ENCODE results near the gene RNF151.
"Not testable (repeated sequence)": the region's sequence is repeated elsewhere in the genome, so short reads cannot be mapped to it uniquely, and the experiment has no call there.

DNA sequence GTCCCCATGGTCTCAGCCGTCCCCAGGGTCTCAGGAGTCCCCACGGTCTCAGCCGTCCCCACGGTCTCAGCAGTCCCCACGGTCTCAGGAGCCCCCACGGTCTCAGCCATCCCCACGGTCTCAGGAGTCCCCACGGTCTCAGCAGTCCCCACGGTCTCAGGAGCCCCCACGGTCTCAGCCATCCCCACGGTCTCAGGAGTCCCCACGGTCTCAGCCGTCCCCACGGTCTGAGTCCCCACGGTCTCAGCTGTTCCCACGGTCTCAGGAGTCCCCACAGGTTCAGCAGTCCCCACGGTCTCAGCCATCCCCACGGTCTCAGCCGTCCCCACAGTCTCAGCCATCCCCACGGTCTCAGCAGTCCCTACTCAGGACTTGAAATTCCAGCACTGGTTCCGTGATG lies 46.5 kb upstream of the RNF151 start:
- TF ChIP-seq, protein P1, sequence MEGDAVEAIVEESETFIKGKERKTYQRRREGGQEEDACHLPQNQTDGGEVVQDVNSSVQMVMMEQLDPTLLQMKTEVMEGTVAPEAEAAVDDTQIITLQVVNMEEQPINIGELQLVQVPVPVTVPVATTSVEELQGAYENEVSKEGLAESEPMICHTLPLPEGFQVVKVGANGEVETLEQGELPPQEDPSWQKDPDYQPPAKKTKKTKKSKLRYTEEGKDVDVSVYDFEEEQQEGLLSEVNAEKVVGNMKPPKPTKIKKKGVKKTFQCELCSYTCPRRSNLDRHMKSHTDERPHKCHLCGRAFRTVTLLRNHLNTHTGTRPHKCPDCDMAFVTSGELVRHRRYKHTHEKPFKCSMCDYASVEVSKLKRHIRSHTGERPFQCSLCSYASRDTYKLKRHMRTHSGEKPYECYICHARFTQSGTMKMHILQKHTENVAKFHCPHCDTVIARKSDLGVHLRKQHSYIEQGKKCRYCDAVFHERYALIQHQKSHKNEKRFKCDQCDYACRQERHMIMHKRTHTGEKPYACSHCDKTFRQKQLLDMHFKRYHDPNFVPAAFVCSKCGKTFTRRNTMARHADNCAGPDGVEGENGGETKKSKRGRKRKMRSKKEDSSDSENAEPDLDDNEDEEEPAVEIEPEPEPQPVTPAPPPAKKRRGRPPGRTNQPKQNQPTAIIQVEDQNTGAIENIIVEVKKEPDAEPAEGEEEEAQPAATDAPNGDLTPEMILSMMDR (IDR thresholded peaks at IDR 0.05): not testable (repeated sequence)
- not testable (repeated sequence) for TF ChIP-seq POLR2A (IDR thresholded peaks at IDR 0.05)
